HG02943 (cell line): ENCODE data around the gene SSTR3.
"Not testable (repeated sequence)": the region's sequence is repeated elsewhere in the genome, so short reads cannot be mapped to it uniquely, and the experiment has no call there.

Experiments used
- ATAC-seq: cut with Tn5 transposase; IDR thresholded peaks from one replicate; pipeline ENCODE4 v1.9.1; 2021; ENCODE audit warnings: mild to moderate bottlenecking, low read depth, moderate library complexity; ENCODE audit not compliant: unreplicated experiment

SSTR3 gene

DNA sequence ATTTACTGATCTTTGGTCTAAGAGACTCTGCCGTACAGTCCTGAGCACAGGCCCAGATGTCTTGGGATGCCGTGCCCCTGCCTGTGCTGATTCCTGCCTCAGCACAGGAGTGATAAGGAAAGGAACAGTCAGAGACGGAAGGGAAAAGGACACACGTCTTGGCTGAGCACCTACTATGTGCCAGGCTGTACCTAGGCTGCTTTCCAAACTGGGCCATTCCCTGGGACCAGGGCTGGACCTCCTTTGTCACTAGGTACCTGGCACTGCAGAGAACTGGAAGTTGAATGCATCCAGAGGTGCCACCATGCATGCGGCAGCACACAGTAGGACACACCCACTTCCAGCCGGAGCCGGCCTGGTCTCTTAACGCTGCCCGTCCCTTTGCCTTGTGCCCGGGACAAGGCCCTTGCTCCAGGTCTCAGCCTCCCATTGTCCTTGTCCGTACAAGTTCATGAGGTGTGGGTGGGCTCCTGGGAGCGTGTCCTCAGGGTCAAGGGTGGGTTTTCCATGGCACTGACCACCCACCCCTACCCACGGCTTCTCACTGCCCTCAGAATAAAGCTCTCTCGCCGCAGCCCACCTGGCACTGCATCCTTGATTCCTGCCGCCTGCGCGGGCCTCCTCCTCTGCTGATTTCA lies 1.1 kb upstream of the SSTR3 start:
- no peak for ATAC-seq

DNA sequence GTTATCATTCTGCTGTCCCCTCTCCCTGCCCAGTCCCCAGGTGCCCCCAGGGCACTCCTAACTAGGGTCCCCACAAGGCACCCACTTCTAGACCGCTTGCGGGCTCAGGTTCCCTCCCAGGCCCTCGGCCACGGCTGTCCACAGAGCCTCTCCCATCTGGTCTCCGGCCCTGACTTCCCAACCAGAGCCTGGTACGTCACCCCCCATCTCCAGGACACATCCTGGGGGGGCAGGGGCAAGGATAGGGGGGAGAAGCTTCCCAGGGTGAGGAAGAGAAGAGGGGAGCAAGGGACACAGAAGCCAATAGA lies 457 bp downstream of the SSTR3 start:
- no peak for ATAC-seq

DNA sequence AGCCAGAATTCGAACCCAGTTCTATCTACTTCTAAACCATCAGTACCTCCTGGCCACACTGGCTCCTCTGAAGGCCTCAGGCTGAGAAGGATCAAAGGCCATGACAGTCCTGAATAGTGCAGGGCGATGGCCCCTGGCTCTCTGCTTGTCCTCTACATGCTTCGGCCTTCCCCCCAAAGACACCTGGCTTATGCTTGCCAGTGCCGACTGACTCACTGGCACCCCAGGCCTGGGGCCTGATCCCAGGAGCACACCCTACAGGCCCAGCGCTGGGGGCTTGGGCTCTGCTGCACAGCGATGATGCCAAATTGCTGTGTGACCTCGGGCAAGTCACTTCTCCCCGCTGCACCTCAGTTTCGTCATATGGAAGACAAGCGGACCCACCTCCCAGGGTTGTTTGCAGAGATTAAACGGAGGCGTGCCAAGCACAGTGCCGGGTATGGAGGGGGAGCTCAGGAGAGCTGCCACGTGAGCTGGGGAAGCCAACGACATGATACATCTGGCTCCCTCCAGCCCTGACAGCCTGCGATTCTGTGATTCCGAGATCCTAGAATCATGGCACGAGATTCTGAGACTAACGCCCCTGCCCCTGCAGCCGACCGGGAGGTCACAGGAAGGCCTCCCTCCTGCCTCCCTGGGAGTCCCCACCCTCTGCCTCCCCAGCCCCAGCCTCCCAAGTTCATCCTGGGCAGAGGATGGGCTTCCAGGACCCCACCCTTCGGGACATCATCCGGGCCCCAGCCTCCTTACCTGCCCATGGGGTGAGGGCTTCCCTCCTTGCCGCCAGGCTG lies 1.0 kb downstream of the SSTR3 start:
- ATAC-seq = no peak

DNA sequence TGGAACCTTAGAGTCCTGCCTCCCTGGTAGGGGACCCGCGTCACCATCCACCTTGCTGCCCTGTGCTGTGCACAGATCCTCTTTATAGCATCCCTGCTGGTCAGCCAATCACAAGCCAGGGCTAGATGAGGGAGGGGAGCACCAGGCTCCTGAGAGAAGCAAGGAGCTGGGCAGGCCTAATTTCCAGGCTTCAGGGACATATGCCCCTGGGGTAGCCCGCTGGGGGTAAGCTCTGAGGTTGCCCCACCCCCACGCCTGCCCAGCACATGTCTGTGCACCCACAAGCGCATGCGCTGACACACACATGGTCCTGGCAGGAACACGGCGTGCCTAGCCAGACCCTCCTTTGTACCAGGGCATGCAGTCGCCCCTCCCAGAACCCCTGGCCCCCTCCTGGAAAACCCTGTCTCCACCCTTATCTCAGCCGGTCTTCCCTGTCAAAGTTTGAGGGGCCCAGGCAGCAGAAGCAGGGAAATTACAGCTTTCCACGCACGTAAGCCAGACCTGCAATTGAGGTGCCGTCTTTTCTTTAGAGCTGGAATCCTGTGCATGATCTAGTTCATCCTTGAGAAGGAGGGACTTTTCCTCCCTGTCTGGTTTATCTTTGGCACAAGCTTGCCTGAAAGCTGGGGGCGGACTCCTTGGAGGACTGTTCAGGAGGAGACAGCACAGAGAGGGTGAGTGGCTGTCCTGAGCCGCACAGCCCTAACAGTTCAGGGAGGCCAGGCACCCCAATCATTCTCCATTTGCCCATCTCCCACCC lies 2.1 kb downstream of the SSTR3 start:
- ATAC-seq = no peak

GRCh38 chr22:37209140-37209845 lies 3.0 kb downstream of the SSTR3 start:
- ATAC-seq = no peak

DNA sequence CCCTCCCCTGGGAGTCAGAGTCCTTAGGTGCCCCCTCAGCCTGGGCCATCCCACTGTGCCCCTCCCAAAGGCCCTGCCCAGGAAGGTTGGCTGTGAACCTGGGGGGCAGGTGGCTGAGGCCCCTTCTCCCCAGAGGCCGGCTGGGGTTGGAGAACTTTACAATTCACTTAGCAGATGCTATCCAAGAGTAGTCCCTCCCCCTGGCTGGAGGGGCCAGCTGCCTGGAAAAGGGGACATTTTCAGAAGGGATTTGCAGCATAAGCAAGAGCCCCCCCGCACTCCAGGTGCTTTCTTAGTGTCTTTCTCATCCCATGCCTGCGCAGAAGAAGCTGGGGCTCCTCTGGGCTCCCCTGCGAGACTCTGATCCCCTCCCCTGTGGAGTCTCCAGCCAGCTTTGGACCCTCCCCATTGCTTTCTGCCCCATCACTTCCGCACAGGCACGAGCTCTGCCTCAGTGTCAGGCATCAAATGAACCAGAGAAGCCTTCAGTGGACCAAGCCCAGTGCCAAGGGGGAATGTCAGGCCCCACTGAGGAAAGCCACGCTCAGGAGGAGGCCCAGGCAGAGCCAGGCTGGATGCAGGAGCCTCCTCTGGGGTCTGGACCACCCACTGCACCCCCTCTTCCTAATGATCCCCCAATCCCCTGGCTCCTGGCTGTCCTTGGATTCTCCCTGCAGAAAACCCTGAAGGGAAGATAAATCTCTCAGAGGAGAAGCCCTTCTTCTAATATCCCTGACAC lies 3.7 kb downstream of the SSTR3 start:
- no peak for ATAC-seq

GRCh38 chr22:37207981-37208380 lies 4.3 kb downstream of the SSTR3 start:
- ATAC-seq = no peak

- no peak for ATAC-seq
These were observed 5.1 kb downstream of the SSTR3 start for GRCh38 chr22:37206841-37207821.

- no peak for ATAC-seq
These were observed 6.0 kb downstream of the SSTR3 start for GRCh38 chr22:37206118-37206840.

GRCh38 chr22:37205046-37205445 lies 7.2 kb downstream of the SSTR3 start:
- ATAC-seq = no peak

GRCh38 chr22:37204045-37204655 lies 8.1 kb downstream of the SSTR3 start:
- no peak for ATAC-seq

DNA sequence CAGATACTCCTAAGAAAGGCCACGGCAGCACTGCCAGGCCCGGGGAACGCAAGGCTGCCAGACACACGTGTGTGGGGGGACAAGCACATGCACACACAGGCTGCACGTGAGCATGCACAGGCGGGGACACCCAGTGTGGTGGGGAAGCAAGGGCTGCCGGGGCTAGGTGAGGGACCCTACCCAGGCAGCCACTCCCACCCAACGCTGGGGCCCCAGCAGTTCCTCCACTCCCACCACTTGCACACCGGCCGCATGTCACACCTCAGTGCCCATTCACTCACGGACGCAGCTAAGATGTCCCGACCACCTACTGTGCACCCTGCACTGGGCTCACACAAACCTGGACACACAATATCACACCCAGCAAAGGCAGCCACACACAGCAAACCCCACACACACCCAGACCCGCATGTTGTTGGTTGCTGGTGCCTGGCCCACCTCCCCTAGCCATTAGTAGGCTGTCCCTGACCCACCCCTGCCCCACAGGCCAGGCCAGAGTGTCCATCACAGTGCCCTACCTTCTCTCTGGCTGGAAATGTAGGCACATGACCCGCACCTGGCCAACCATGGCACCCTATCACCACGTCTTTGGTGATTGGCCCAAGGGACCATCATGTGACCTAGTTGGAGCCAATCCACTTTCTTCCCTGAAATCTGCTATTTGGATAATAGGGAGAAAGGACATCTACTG lies 8.8 kb downstream of the SSTR3 start:
- no peak for ATAC-seq

DNA sequence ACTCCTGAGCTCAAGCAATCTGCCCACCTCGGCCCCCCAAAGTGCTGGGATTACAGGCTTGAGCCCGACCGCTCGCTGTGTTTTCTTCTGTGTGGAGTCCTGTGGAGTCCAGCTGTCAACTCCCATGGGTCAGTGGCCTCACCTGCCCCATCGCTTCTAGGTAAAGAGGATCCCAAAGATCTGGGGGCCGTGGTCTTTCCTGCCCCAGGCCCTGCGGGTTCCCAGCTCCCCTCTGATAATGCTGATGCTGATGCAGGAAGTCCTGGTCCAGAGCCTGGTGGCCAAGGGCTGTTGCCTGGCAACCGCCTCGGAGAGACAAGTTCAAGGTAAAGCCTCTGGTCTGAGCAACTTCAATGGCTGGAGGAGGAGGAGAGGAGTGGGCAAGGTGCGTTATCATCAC lies 9.6 kb downstream of the SSTR3 start:
- no peak for ATAC-seq

- ATAC-seq = no peak
These were observed 10.2 kb downstream of the SSTR3 start for GRCh38 chr22:37202001-37202555.

- ATAC-seq = not testable (repeated sequence)
These were observed 10.8 kb downstream of the SSTR3 start for GRCh38 chr22:37201443-37201820.

- no peak for ATAC-seq
These were observed 12.5 kb downstream of the SSTR3 start for GRCh38 chr22:37199760-37200108.

DNA sequence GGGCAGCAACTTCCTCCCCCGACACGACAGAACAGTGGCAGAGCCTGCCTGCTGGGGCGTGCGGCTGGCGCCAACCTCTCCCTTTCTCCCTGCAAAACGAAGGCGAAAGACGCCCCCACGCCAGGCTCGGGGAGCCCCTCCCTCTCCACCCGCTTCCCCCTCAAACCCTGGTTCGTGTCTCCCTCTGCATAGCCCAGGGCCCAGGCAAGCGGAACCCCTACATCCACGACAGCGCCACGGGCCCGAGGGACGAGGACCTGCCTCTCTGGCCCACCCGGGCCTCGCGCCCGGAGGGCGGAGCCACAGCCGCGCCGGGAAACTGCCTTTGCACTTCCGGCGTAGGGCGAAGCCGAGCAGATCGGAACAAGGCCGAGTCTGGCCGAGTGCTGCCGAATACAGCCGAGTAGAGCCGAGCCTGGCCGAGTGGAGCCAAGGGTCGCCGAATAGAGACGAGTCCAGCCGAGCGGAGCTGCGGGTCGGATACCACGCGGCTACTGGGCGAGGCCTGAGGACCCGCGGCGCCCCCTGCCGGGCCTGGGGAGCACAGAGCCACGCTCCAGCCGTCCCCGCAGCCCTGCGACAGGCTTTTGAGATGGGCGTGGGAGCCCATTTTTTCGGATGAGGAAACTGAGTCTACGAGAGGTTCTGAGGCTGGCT lies 13.0 kb downstream of the SSTR3 start:
- peak; percentile 75 for ATAC-seq
